Sciatic nerve (tissue), 2 donors: ENCODE measurements around the gene MYEOV. TPM values are rescaled to one million over a fixed set of nuclear protein-coding genes. Genes with fewer than 3 reads are reported as not detected.

Experiments
- ATAC-seq: fragments of 200-7000 bp; cut with Tn5 transposase; one replicate; pipeline ENCODE4 v1.9.1; 2020; ENCODE audit warnings: mild to moderate bottlenecking, moderate library complexity
- DNase-seq: peaks from one replicate; pipeline ENCODE4 v3.0.0-alpha.2; 2020; ENCODE audit warnings: low spot score
- intact Hi-C: fragments of 100-400 bp; cut with DNase I; formaldehyde crosslinking; loops from one replicate; pipeline ENCODE4 v1.14.2; 2022
- total RNA-seq: library from RNA; stranded (reverse); fragmentation: NEBNext Ultra II Directional; extraction: Animal tissue kit (Norgen Biotek cat#: 25700); gene quantifications from one replicate; pipeline ENCODE4 v1.2.1, GENCODE V29; 2021
- donor health status: DM: no; HTN: no; CAD: no.
- donor health status: DM: no; HTN: no; CAD: no.

The MYEOV gene
- total RNA-seq, 1 donor from 2014 or later, result 1.2 TPM

- intact Hi-C loops, result no loop called here
- ATAC-seq (no peak), DNase-seq (peak; percentile 9)
Measured at GRCh38 chr11:69329581-69329980, 35.6 kb downstream of the MYEOV start.

GRCh38 chr11:69330330-69330729, 36.4 kb downstream of the MYEOV start:
- DNase-seq (no peak), ATAC-seq (no peak)
- intact Hi-C loops, result no loop called here

GRCh38 chr11:69333149-69333710, 39.3 kb downstream of the MYEOV start:
- intact Hi-C loops, result no loop called here
- ATAC-seq, result no peak
- DNase-seq, result peak; percentile 5

GRCh38 chr11:69333879-69334278, 39.9 kb downstream of the MYEOV start:
- peak; percentile 5 for DNase-seq
- ATAC-seq, result no peak
- intact Hi-C loops, result no loop called here

- intact Hi-C loops, result no loop called here
- DNase-seq (peak; percentile 32), ATAC-seq (no peak)
Measured at GRCh38 chr11:69335007-69335780, 41.2 kb downstream of the MYEOV start.

GRCh38 chr11:69335781-69336405, 41.9 kb downstream of the MYEOV start:
- DNase-seq (peak; percentile 21), ATAC-seq (no peak)
- intact Hi-C loops, result no loop called here

GRCh38 chr11:69337211-69337721, 43.3 kb downstream of the MYEOV start:
- ATAC-seq (no peak), DNase-seq (peak; percentile 32)
- intact Hi-C loops, result no loop called here

- intact Hi-C loops, result no loop called here
- peak; percentile 22 for DNase-seq
- no peak for ATAC-seq
Measured at GRCh38 chr11:69339041-69339733, 45.2 kb downstream of the MYEOV start.

- intact Hi-C loops, result no loop called here
- DNase-seq, result peak; percentile 22
- ATAC-seq, result no peak
Measured at GRCh38 chr11:69339983-69340565, 46.1 kb downstream of the MYEOV start.

- DNase-seq (peak; percentile 40), ATAC-seq (no peak)
- intact Hi-C loops, result no loop called here
Measured at GRCh38 chr11:69342588-69343330, 48.8 kb downstream of the MYEOV start.

GRCh38 chr11:69343401-69344321, 49.7 kb downstream of the MYEOV start:
- ATAC-seq (no peak), DNase-seq (peak; percentile 48)
- intact Hi-C loops, result no loop called here

GRCh38 chr11:69344570-69345145, 50.7 kb downstream of the MYEOV start:
- ATAC-seq (no peak), DNase-seq (peak; percentile 33)
- intact Hi-C loops, result no loop called here

Other genes starting within 250 kb of the MYEOV start
- gene TPCN2, start 245.2 kb upstream of the MYEOV start, total RNA-seq, result 36.2 TPM
- 2.2 TPM for gene SMIM38, start 138.2 kb upstream of the MYEOV start, total RNA-seq
- gene LINC01488, start 187.5 kb downstream of the MYEOV start, total RNA-seq, result not detected